Upper lobe of left lung (tissue), 6 donors: Measurements from ENCODE around the gene FAAH. TPM values are rescaled to one million over a fixed set of nuclear protein-coding genes. Genes with fewer than 3 reads are reported as not detected.
"Not testable (repeated sequence)": the region's sequence is repeated elsewhere in the genome, so short reads cannot be mapped to it uniquely, and the experiment has no call there.

Source experiments
- ATAC-seq, 2 donors: fragments of 200-7000 bp; cut with Tn5 transposase; one replicate each; pipeline ENCODE4 v1.9.1; 2022; ENCODE audit warnings: mild to moderate bottlenecking in 2 of 2, moderate library complexity in 2 of 2; ENCODE audit not compliant: low FRiP score in 2 of 2
- DNase-seq, 2 donors: peaks; one replicate each; pipeline ENCODE4 v3.0.0-alpha.2; 2019 to 2020
- H3K27ac ChIP-seq, 4 donors: fragments of 200-600 bp; sonication (generic); one replicate each; pipeline ENCODE4 v1.5.1; 2016 to 2019
- H3K27me3 ChIP-seq, 4 donors: fragments of 200-600 bp; sonication (generic); one replicate each; pipeline ENCODE4 v1.5.1; 2017 to 2019
- H3K36me3 ChIP-seq, 4 donors: fragments of 200-600 bp; sonication (generic); one replicate each; pipeline ENCODE4 v1.5.1; 2016 to 2019
- H3K4me1 ChIP-seq, 4 donors: fragments of 200-600 bp; sonication (generic); one replicate each; pipeline ENCODE4 v1.5.1; 2018 to 2019
- H3K4me3 ChIP-seq, 4 donors: fragments of 200-600 bp; sonication (generic); one replicate each; pipeline ENCODE4 v1.5.1; 2017 to 2019; ENCODE audit warnings: mild to moderate bottlenecking in 2 of 4, moderate library complexity in 1 of 4
- H3K9me3 ChIP-seq, 4 donors: fragments of 200-600 bp; sonication (generic); one replicate each; pipeline ENCODE4 v1.5.1; 2018 to 2019
- EP300 ChIP-seq, 4 donors: sonication (generic); formaldehyde crosslinking; IDR thresholded peaks; one replicate each; pipeline ENCODE4 v1.5.1; 2017; ENCODE audit warnings: antibody characterized with exemption in 4 of 4, control low read depth in 2 of 4
- POLR2A ChIP-seq, 4 donors: fragments of 450-650 bp; IDR thresholded peaks; one replicate each; pipeline ENCODE4 v1.5.1; 2016 to 2017; ENCODE audit warnings: antibody characterized with exemption in 4 of 4, mild to moderate bottlenecking in 2 of 4
- POLR2AphosphoS5 ChIP-seq, 2 donors: sonication (generic); formaldehyde crosslinking; IDR thresholded peaks; one replicate each; pipeline ENCODE4 v1.5.1; 2017; ENCODE audit warnings: antibody characterized with exemption in 2 of 2
- WGBS, 2 donors: methylation state at CpG; one replicate each; pipeline ENCODE4 v1.1.5; 2017 to 2018; 5-methylcytosine and 5-hydroxymethylcytosine counted together
- total RNA-seq, 6 donors: library from RNA; depleted of rRNA in 4 of 6; stranded (reverse); fragments of >200 nt in 4 of 6; gene quantifications; one replicate each; pipeline versions ENCODE4 v1.1.0 to v1.2.1, GENCODE V29; 2016 to 2021
- TF ChIP-seq, protein P1 (sequence below), 6 experiments: fragments of 450-650 bp in 4 of 6; fragments of 200-600 bp in 2 of 6; sonication (generic) in 2 of 6; IDR thresholded peaks; one replicate each; pipeline ENCODE4 v1.5.1; 2016 to 2019; ENCODE audit warnings: antibody characterized with exemption in 6 of 6
- donor health status: DM: no; HTN: no; CAD: no; lungs with moderate emphysema.
- donor health status: DM: no; HTN: yes; CAD: no; lungs with severe emphysema.

The FAAH gene
- total RNA-seq, 6 donors from 2014 or later: 34.1 to 67.1 (median 46.8) TPM

DNA sequence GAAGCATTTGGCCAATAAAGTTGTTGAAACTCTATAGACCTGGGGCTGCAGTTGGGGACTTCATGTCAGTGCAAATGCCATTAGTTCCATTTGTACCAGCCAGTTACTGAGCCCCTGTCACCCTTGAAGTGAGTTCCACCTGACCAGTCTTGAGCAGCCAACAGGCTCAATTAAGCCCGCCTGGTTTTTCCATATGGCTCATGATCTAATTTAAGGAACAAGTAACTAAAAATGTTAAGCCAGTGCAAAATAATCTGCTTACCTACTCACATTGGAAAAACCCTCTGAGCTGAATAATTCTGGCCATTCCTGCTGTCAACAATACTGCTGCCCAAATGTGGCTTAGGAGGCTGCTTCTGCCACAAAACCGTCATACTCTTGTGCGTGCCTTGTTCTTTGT lies 32.0 kb upstream of the FAAH start:
- peaks cover 15 to 95% (median 61%) of the 10 kb centered on the region in 4 donors for H3K36me3 ChIP-seq
- no peak for ATAC-seq
- 95% methylated on average over 3 of the region's 3 CpGs for WGBS, 2 donors

DNA sequence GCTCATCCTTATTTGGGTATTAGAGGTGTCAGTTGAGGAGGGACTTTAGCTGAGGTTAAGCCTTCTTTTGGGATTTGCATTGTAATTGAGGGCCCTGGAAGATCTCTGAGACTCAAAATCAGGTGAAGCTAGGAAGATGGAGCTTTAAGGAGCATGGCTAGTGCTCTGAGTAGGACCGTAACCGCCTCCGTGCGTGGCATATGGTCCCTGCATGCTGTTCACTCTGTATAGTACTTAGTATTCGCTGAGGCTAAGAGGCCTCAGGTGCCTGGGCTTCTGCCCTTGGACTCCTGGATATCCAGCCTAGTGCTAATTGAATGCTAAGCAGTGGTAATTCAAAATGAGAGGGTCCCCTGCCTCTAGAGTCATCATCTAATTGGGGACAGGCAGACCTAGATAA lies 31.0 kb upstream of the FAAH start:
- no peaks in the 10 kb centered on the region for H3K27me3 ChIP-seq
- 97 to 100% methylated on average over 5 of the region's 5 CpGs for WGBS, 2 donors
- no peak overlapping the region for H3K27ac ChIP-seq
- DNase-seq: no peak
- no peak overlapping the region for H3K4me3 ChIP-seq
- peaks cover 15 to 95% (median 56%) of the 10 kb centered on the region in 4 donors for H3K36me3 ChIP-seq
- H3K4me1 ChIP-seq: no peaks in the 10 kb centered on the region
- no peak for ATAC-seq
- no peaks in the 10 kb centered on the region for H3K9me3 ChIP-seq
- TF ChIP-seq EP300 (IDR thresholded peaks at IDR 0.05) (no peak), POLR2AphosphoS5 (IDR thresholded peaks at IDR 0.05) (no peak), POLR2A (IDR thresholded peaks at IDR 0.05) (no peak)
- TF ChIP-seq, protein P1, sequence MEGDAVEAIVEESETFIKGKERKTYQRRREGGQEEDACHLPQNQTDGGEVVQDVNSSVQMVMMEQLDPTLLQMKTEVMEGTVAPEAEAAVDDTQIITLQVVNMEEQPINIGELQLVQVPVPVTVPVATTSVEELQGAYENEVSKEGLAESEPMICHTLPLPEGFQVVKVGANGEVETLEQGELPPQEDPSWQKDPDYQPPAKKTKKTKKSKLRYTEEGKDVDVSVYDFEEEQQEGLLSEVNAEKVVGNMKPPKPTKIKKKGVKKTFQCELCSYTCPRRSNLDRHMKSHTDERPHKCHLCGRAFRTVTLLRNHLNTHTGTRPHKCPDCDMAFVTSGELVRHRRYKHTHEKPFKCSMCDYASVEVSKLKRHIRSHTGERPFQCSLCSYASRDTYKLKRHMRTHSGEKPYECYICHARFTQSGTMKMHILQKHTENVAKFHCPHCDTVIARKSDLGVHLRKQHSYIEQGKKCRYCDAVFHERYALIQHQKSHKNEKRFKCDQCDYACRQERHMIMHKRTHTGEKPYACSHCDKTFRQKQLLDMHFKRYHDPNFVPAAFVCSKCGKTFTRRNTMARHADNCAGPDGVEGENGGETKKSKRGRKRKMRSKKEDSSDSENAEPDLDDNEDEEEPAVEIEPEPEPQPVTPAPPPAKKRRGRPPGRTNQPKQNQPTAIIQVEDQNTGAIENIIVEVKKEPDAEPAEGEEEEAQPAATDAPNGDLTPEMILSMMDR (IDR thresholded peaks at IDR 0.05): no peak

More for the DNA sequence above, 32.0 kb upstream of the FAAH start:
- TF ChIP-seq, protein P1 (IDR thresholded peaks at IDR 0.05): no peak
- TF ChIP-seq EP300 (IDR thresholded peaks at IDR 0.05) (no peak), POLR2AphosphoS5 (IDR thresholded peaks at IDR 0.05) (no peak), POLR2A (IDR thresholded peaks at IDR 0.05) (no peak)
- Histone ChIP-seq H3K9me3 (no peaks in the 10 kb centered on the region), H3K27ac (no peak overlapping the region), H3K27me3 (no peaks in the 10 kb centered on the region), H3K4me3 (no peak overlapping the region), H3K4me1 (no peaks in the 10 kb centered on the region)
- no peak for DNase-seq

DNA sequence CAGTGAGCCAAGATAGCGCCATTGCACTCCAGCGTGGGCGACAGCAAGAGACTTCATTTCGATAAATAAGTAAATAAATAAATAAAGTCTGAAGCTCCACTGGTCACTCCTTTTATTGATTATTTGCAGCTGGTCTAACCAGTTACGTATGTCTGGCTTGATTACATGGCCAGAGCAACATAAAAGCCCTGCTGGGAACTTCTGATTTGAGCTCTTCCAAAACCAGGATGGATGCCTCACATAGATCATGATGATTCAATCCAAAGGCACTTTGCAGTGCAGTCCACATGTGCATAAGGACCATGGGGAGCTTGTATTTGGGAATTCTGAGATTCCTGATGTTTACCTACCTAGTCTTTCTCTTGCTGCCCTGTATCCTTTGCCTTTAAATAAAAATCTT lies 29.5 kb upstream of the FAAH start:
- Histone ChIP-seq H3K27me3 (no peaks in the 10 kb centered on the region), H3K9me3 (no peaks in the 10 kb centered on the region), H3K36me3 (peaks cover 15 to 94% (median 52%) of the 10 kb centered on the region in 4 donors), H3K4me1 (no peaks in the 10 kb centered on the region), H3K4me3 (no peak overlapping the region), H3K27ac (no peak overlapping the region)
- no peak for ATAC-seq
- no peak for TF ChIP-seq EP300 (IDR thresholded peaks at IDR 0.05)
- WGBS, 2 donors: 79 to 97% methylated on average over 5 of the region's 5 CpGs
- DNase-seq: no peak

DNA sequence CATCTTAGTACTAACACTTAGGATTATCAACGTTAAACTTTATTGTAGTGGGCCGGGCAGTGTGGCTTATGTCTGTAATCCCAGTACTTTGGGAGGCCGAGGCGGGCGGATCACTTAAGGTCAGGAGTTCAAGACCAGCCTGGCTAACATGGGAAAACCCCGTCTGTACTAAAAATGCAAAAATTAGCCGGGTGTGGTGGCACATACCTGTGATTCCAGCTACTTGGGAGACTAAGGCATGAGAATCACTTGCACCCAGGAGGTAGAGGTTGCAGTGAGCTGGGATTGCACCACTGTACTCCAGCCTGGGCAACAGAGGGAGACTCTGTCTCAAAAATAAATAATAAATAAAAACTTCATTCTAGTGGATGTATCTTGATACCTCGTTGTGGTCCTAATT lies 28.3 kb upstream of the FAAH start:
- not testable (repeated sequence) for H3K9me3 ChIP-seq, H3K27ac ChIP-seq, ATAC-seq, H3K4me1 ChIP-seq, DNase-seq, H3K27me3 ChIP-seq, H3K4me3 ChIP-seq
- 95 to 96% methylated on average over 8 of the region's 8 CpGs for WGBS, 2 donors
- H3K36me3 ChIP-seq: peaks cover 15 to 84% (median 46%) of the 10 kb centered on the region in 4 donors

DNA sequence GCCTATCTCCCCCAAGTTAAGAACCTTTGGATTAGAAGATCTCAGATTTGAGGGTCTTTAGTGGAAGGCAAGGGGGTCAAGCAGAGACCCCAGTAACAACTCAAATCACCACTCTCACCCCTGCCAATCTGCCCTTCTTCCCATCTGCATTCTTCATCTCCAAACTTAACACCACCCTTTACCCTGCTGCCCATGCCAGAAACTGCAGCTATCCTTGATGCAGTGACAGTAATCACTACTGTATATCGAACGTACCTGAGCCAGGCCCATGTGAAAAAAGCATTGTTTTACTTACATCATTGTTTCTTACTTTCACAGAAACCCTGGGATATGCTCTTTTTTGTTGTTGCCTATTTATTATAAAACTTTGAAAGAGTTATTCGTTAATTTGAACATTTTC lies 27.0 kb upstream of the FAAH start:
- Histone ChIP-seq H3K4me1 (no peaks in the 10 kb centered on the region), H3K4me3 (no peak overlapping the region), H3K27me3 (no peaks in the 10 kb centered on the region), H3K36me3 (peaks cover 9 to 71% (median 33%) of the 10 kb centered on the region in 4 donors), H3K9me3 (no peaks in the 10 kb centered on the region), H3K27ac (no peak overlapping the region)
- 93 to 100% methylated on average over 3 of the region's 3 CpGs for WGBS, 2 donors
- no peak for DNase-seq
- TF ChIP-seq, protein P1 (IDR thresholded peaks at IDR 0.05): no peak
- no peak for TF ChIP-seq POLR2A (IDR thresholded peaks at IDR 0.05)
- no peak for TF ChIP-seq EP300 (IDR thresholded peaks at IDR 0.05)
- no peak for TF ChIP-seq POLR2AphosphoS5 (IDR thresholded peaks at IDR 0.05)
- ATAC-seq: no peak

DNA sequence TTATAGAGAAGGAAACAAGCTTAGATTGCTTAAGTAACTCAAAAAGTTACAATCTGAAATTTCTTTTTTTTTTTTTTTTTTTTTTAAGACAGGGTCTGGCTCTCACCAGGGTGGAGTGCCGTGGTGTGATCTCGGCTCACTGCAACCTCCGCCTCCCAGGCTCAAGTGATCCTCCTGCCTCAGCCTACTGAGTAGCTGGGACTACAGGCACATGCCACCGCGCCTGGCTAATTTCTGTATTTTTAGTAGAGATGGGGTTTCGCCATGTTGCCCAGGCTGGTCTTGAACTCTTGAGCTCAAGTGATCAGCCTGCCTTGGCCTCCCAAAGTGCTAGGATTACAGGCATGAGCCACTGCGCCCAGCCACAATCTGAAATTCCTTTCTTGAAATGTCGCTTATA lies 26.4 kb upstream of the FAAH start:
- H3K27ac ChIP-seq: not testable (repeated sequence)

More for the DNA sequence above, 26.4 kb upstream of the FAAH start:
- ATAC-seq, DNase-seq, H3K27me3 ChIP-seq, H3K9me3 ChIP-seq, H3K4me3 ChIP-seq, H3K4me1 ChIP-seq: not testable (repeated sequence)
- 95% methylated on average over 8 of the region's 8 CpGs for WGBS, 2 donors
- peaks cover 7 to 65% (median 27%) of the 10 kb centered on the region in 4 donors for H3K36me3 ChIP-seq
